ENCODE results near the gene PEX14. TPM values are rescaled to one million over a fixed set of nuclear protein-coding genes. Genes with fewer than 3 reads are reported as not detected.

PEX14 gene
- total RNA-seq, 2 donors from 2014 or later = 24.3 to 26.0 TPM

DNA sequence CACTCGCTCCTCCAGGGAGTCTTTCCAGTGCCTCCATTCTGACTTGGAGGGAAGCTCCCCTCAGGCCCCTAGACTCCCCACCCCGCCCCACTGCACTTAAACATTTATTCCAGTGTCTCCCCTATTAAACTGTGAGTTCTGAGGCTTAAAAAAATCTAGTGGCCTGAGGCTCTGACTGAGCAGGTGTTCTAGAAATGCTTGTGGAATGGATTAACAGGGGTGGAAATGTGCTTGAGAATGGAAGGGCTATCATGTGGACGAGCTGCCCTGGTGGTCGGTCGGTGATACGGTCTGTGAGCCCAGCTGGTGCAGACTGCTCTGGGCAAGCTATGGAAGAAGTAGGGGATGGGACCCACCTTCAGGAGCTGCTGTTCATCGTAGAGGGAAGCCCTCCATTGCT lies 130.2 kb downstream of the PEX14 start:
- H3K9me3 ChIP-seq (ENCODE audit: control insufficient read depth, low read length) = no peaks in the 10 kb centered on the region
- peaks cover 8% of the 10 kb centered on the region for H3K4me1 ChIP-seq (ENCODE audit: control insufficient read depth, insufficient read depth, low read length)
- peaks cover 1% of the 10 kb centered on the region for H3K36me3 ChIP-seq (ENCODE audit: control insufficient read depth, insufficient read depth, low read length)
- Mint-ChIP-seq H3K4me3 (no peak overlapping the region), H3K27ac (no peak overlapping the region), H3K27me3 (ENCODE audit: insufficient read depth) (no peaks in the 10 kb centered on the region), H3K36me3 (ENCODE audit: low read depth) (peaks cover 15% of the 10 kb centered on the region), H3K9me3 (no peaks in the 10 kb centered on the region), H3K4me1 (peaks cover 28% of the 10 kb centered on the region)
- H3K27ac ChIP-seq (ENCODE audit: low read depth, low read length) = no peak overlapping the region
- no peak overlapping the region for H3K4me3 ChIP-seq (ENCODE audit: low read length)
- no peaks in the 10 kb centered on the region for H3K27me3 ChIP-seq (ENCODE audit: control insufficient read depth, insufficient read depth, low read length, poor library complexity, severe bottlenecking)
- peak; percentile 31 for TF ChIP-seq CTCF (conservative IDR thresholded peaks at IDR 0.05)
- H3K9ac ChIP-seq (ENCODE audit: extremely low read depth, low read length, poor library complexity, severe bottlenecking) = no peak overlapping the region
- DNase-seq = no peak
- 92 to 97% methylated on average over 5 to 7 of the region's 7 CpGs for WGBS, 2 experiments (ENCODE audit: insufficient coverage in 1 of 2, insufficient read length in 1 of 2)

DNA sequence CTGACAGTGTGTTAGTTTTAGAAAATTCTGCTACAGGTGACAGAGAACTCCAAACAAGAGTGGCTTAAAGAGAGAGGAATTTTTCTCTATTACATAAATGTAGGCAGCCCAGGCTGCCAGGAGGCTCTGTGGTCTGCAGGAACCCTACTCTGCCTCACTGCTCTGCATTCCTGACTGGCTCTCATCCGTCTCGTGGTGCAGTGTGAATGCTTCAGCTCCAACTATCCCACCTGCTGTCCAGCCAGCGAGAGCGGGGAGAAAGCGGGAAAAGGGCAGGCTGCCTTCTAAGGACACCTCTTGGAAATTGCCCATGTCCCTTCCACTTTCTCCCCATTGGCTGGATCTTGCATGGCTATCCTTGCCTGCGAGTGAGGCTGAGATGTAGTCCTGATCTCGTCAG lies 131.3 kb downstream of the PEX14 start:
- no peaks in the 10 kb centered on the region for H3K9me3 ChIP-seq (ENCODE audit: control insufficient read depth, low read length)
- H3K4me3 ChIP-seq (ENCODE audit: low read length) = no peak overlapping the region
- 80 to 94% methylated on average over 5 to 7 of the region's 7 CpGs for WGBS, 2 experiments (ENCODE audit: insufficient coverage in 1 of 2, insufficient read length in 1 of 2)
- Mint-ChIP-seq H3K4me1 (peaks cover 28% of the 10 kb centered on the region), H3K27me3 (ENCODE audit: insufficient read depth) (no peaks in the 10 kb centered on the region), H3K27ac (no peak overlapping the region), H3K9me3 (no peaks in the 10 kb centered on the region), H3K4me3 (no peak overlapping the region), H3K36me3 (ENCODE audit: low read depth) (peaks cover 15% of the 10 kb centered on the region)
- H3K9ac ChIP-seq (ENCODE audit: extremely low read depth, low read length, poor library complexity, severe bottlenecking) = no peak overlapping the region
- TF ChIP-seq CTCF (conservative IDR thresholded peaks at IDR 0.05) = no peak
- H3K36me3 ChIP-seq (ENCODE audit: control insufficient read depth, insufficient read depth, low read length) = no peaks in the 10 kb centered on the region
- H3K4me1 ChIP-seq (ENCODE audit: control insufficient read depth, insufficient read depth, low read length) = peaks cover 8% of the 10 kb centered on the region
- no peaks in the 10 kb centered on the region for H3K27me3 ChIP-seq (ENCODE audit: control insufficient read depth, insufficient read depth, low read length, poor library complexity, severe bottlenecking)
- DNase-seq = no peak
- no peak overlapping the region for H3K27ac ChIP-seq (ENCODE audit: low read depth, low read length)

DNA sequence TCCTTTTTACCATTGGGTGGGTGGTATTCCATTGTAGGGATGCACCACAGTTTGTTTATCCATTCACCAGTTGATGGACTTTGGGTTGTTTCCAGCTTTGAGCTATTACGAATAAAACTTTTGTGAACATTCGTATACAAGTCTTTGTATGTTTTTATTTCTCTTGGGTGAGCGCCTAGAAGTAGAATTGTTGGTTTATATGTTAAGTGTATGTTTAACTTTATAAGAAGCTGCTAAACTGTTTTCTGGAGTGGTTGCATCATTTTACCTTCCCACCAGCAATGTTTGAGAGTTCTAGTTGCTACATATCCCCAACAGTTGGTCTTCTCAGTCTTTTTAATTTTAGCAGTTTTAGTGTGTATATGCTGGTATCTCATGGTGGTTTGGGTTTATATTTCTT lies 132.5 kb downstream of the PEX14 start:
- H3K27me3 ChIP-seq (ENCODE audit: control insufficient read depth, insufficient read depth, low read length, poor library complexity, severe bottlenecking) = no peaks in the 10 kb centered on the region
- Mint-ChIP-seq H3K9me3 (no peaks in the 10 kb centered on the region), H3K4me3 (no peak overlapping the region)

More for the DNA sequence above, 132.5 kb downstream of the PEX14 start:
- 94 to 100% methylated on average over 3 of the region's 3 CpGs for WGBS, 2 experiments (ENCODE audit: insufficient coverage in 1 of 2, insufficient read length in 1 of 2)
- H3K4me1 Mint-ChIP-seq = peaks cover 21% of the 10 kb centered on the region
- no peak for TF ChIP-seq CTCF (conservative IDR thresholded peaks at IDR 0.05)
- H3K9me3 ChIP-seq (ENCODE audit: control insufficient read depth, low read length) = no peaks in the 10 kb centered on the region
- no peak for DNase-seq
- no peak overlapping the region for H3K27ac Mint-ChIP-seq
- H3K27ac ChIP-seq (ENCODE audit: low read depth, low read length) = no peak overlapping the region
- H3K4me3 ChIP-seq (ENCODE audit: low read length) = no peak overlapping the region
- no peaks in the 10 kb centered on the region for H3K36me3 ChIP-seq (ENCODE audit: control insufficient read depth, insufficient read depth, low read length)
- no peaks in the 10 kb centered on the region for H3K27me3 Mint-ChIP-seq (ENCODE audit: insufficient read depth)
- H3K9ac ChIP-seq (ENCODE audit: extremely low read depth, low read length, poor library complexity, severe bottlenecking) = no peak overlapping the region
- H3K4me1 ChIP-seq (ENCODE audit: control insufficient read depth, insufficient read depth, low read length) = peaks cover 8% of the 10 kb centered on the region
- peaks cover 12% of the 10 kb centered on the region for H3K36me3 Mint-ChIP-seq (ENCODE audit: low read depth)

Measured in endodermal cell (in vitro differentiated cells).